HepG2 (cell line): Measurements from ENCODE around the gene VCPKMT. TPM values are rescaled to one million over a fixed set of nuclear protein-coding genes. Genes with fewer than 3 reads are reported as not detected.
A peak's percentile ranks its signal among the peaks of the same experiment; 100 is the strongest.

Experiments
- E2F5 ChIP-seq: sonication (generic); formaldehyde crosslinking; conservative IDR thresholded peaks from 2 replicates; pipeline ENCODE4 v1.4.0; 2020; ENCODE audit warnings: missing genetic modification reagents
- HOMEZ ChIP-seq: IDR thresholded peaks from 2 replicates; pipeline ENCODE4 v1.6.1; 2016; ENCODE audit warnings: low read depth
- KAT2B ChIP-seq: fragments of 150-350 bp; IDR thresholded peaks from 2 replicates; pipeline ENCODE4 v1.6.1; 2014; ENCODE audit warnings: low read depth, low read length, borderline replicate concordance
- MTERF4 ChIP-seq: sonication (generic); formaldehyde crosslinking; IDR thresholded peaks from 2 replicates; pipeline ENCODE4 v1.8.0; 2023; ENCODE audit warnings: mild to moderate bottlenecking, missing genetic modification reagents
- PHB2 ChIP-seq: fragments of 450-650 bp; IDR thresholded peaks from 2 replicates; pipeline ENCODE4 v1.6.1; 2018; ENCODE audit not compliant: partially characterized antibody
- PREB ChIP-seq: sonication (generic); formaldehyde crosslinking; IDR thresholded peaks from 2 replicates; pipeline ENCODE4 v1.4.0; 2020; ENCODE audit warnings: missing genetic modification reagents
- RAD51 ChIP-seq: fragments of 450-650 bp; IDR thresholded peaks from 2 replicates; pipeline ENCODE4 v1.6.1; 2016; ENCODE audit warnings: borderline replicate concordance
- RCOR2 ChIP-seq: IDR thresholded peaks from 2 replicates; pipeline ENCODE4 v1.6.1; 2016; ENCODE audit warnings: missing biosample characterization, missing genetic modification reagents
- RFXAP ChIP-seq: sonication (generic); formaldehyde crosslinking; IDR thresholded peaks from 2 replicates; pipeline ENCODE4 v1.4.0; 2020; ENCODE audit warnings: missing genetic modification reagents, borderline replicate concordance
- SETDB1 ChIP-seq: sonication (generic); formaldehyde crosslinking; IDR thresholded peaks from 2 replicates; pipeline ENCODE4 v1.5.1; 2020; ENCODE audit warnings: missing genetic modification reagents, mild to moderate bottlenecking, borderline replicate concordance
- SMAD1 ChIP-seq: sonication (generic); formaldehyde crosslinking; IDR thresholded peaks from 2 replicates; pipeline ENCODE4 v1.4.0; 2020; ENCODE audit warnings: missing genetic modification reagents, low read depth, mild to moderate bottlenecking, borderline replicate concordance
- SP2 ChIP-seq: sonication (generic); formaldehyde crosslinking; IDR thresholded peaks from 2 replicates; pipeline ENCODE4 v1.5.1; 2020; ENCODE audit warnings: mild to moderate bottlenecking, missing genetic modification reagents
- ZBTB38 ChIP-seq: sonication (generic); formaldehyde crosslinking; IDR thresholded peaks from 2 replicates; pipeline ENCODE4 v1.5.1; 2020; ENCODE audit warnings: mild to moderate bottlenecking, missing genetic modification reagents
- ZNF142 ChIP-seq: sonication (generic); formaldehyde crosslinking; IDR thresholded peaks from 2 replicates; pipeline ENCODE4 v1.4.0; 2020; ENCODE audit warnings: missing genetic modification reagents
- ZNF235 ChIP-seq: sonication (generic); formaldehyde crosslinking; IDR thresholded peaks from 2 replicates; pipeline ENCODE4 v1.8.1; 2023; ENCODE audit warnings: mild to moderate bottlenecking, missing genetic modification reagents, borderline replicate concordance
- ZNF263 ChIP-seq: sonication (generic); formaldehyde crosslinking; IDR thresholded peaks from 2 replicates; pipeline ENCODE4 v1.4.0; 2020; ENCODE audit warnings: missing genetic modification reagents
- ZNF770 ChIP-seq: sonication (generic); formaldehyde crosslinking; IDR thresholded peaks from 2 replicates; pipeline ENCODE4 v1.5.0; 2020; ENCODE audit warnings: mild to moderate bottlenecking, missing genetic modification reagents
- polyA plus RNA-seq, 8 experiments: library from polyadenylated mRNA; depleted of rRNA in 3 of 8; stranded (reverse) in 7 of 8; unstranded in 1 of 8; fragments of >200 nt; fragmentation: Illumina TruSeq in 4 of 8; extraction: Trizol in 4 of 8; gene quantifications; 2 replicates each; pipeline versions ENCODE4 v1.2.1 to v1.2.3, GENCODE V29; 2011 to 2016; ENCODE audit warnings: low read depth in 4 of 8, missing spikeins in 1 of 8, mixed read lengths in 1 of 8; ENCODE audit not compliant: insufficient read depth in 1 of 8
- total RNA-seq, 5 experiments: library from RNA; depleted of rRNA; stranded (reverse); fragments of >200 nt; fragmentation: Illumina TruSeq; extraction: Trizol; gene quantifications; 2 replicates each; pipeline ENCODE4 v1.2.3, GENCODE V29; 2016; ENCODE audit warnings: low read depth in 1 of 5

Gene VCPKMT
- total and polyA plus RNA-seq, 2 of the 13 experiments (the other 11 are each of a cell fraction or from before 2014, with no cell fraction given), result 3.9 to 5.4 TPM

GRCh38 chr14:50116181-50116956 is at the start of gene VCPKMT (continued):
- no peak for TF ChIP-seq PREB (CRISPR knock-in tag)
- no peak for TF ChIP-seq SETDB1 (CRISPR knock-in tag)
- no peak for TF ChIP-seq PHB2
- no peak for TF ChIP-seq ZNF142 (CRISPR knock-in tag)
- TF ChIP-seq SP2, result no peak
- TF ChIP-seq KAT2B, result no peak
- peak; percentile 81 for TF ChIP-seq ZNF263
- peak; percentile 88 for TF ChIP-seq RFXAP (CRISPR knock-in tag)
- no peak for TF ChIP-seq MTERF4 (CRISPR knock-in tag)
- TF ChIP-seq E2F5 (CRISPR knock-in tag), result peak; percentile 84
- TF ChIP-seq SMAD1 (CRISPR knock-in tag), result no peak
- TF ChIP-seq HOMEZ (CRISPR knock-in tag), result peak; percentile 82
- TF ChIP-seq ZNF235, result no peak
- no peak for TF ChIP-seq RAD51
- peak; percentile 61 for TF ChIP-seq ZNF770 (CRISPR knock-in tag)
- no peak for TF ChIP-seq RCOR2 (CRISPR knock-in tag)
- peak; percentile 87 for TF ChIP-seq ZBTB38
